ENCODE results near the gene BET1L. TPM values are rescaled to one million over a fixed set of nuclear protein-coding genes. Genes with fewer than 3 reads are reported as not detected.

BET1L gene
- total RNA-seq, 1 donor, result 16.2 TPM

DNA sequence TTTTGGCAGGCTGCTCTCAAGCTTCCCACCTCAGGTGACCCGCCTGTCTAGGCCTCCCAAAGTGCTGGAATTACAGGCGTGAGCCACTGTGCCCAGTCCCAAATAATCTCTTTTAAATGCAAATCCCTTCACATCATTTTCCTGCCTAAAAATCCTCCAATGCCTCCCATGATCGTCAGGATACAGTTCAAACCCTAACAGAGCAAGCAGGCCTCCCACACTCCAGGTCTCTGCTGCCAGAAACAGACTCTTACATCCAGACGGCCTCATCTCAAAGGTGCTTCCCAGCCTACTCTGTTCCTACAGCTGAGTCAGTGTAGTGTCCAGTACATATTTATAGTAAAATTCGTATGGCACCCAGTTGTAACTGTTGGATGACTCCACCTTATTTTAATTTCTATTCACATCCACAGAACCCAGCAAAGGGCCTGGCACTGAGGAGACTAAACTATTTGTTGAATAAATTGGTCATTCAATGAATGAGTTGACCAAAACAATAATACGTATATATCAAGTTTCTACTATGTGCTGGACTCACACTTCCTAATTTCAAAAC, 20.7 kb upstream of the BET1L start:
- H3K4me3 ChIP-seq (ENCODE audit: low read depth, low read length), result no peak overlapping the region
- DNase-seq (ENCODE audit: low read depth), result no peak
- TF ChIP-seq, protein P1, sequence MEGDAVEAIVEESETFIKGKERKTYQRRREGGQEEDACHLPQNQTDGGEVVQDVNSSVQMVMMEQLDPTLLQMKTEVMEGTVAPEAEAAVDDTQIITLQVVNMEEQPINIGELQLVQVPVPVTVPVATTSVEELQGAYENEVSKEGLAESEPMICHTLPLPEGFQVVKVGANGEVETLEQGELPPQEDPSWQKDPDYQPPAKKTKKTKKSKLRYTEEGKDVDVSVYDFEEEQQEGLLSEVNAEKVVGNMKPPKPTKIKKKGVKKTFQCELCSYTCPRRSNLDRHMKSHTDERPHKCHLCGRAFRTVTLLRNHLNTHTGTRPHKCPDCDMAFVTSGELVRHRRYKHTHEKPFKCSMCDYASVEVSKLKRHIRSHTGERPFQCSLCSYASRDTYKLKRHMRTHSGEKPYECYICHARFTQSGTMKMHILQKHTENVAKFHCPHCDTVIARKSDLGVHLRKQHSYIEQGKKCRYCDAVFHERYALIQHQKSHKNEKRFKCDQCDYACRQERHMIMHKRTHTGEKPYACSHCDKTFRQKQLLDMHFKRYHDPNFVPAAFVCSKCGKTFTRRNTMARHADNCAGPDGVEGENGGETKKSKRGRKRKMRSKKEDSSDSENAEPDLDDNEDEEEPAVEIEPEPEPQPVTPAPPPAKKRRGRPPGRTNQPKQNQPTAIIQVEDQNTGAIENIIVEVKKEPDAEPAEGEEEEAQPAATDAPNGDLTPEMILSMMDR (IDR thresholded peaks at IDR 0.05; ENCODE audit: insufficient read depth, low read length), result no peak

DNA sequence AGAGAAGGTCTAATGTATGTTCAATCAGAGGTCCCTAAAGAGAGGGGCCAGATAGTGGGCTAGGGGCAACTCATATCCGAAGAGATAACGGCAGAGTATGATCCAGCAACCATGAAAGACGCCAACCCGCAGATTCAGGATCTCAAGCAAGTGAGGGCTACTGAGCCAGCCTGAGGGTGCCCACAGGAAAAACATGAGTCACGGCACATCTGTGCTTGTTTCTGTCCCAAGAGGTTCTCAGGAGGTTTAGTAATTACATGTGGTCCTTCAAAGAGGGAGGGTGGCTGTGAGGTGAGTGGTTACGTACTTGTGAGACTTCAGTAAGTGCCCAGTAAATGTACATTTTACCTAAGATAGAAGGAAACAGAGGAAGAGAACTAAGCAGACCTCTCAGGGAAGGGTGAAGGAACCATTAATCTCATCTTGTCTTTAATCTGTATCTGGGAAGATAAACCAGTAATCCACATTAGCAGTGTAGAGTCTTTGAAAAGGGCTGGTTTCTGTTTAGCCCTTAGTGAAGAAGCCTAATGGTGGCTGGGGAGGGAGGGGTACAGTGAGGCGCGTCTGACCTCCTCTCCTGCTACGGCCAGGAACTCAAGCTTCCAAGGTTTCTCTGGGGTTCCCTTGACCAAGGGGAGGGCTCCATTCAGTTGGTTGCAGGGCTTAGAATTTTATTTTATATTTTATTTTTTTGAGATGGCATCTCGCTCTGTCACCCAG, 18.7 kb upstream of the BET1L start:
- no peak for DNase-seq (ENCODE audit: low read depth)
- TF ChIP-seq, protein P1 (IDR thresholded peaks at IDR 0.05; ENCODE audit: insufficient read depth, low read length), result no peak
- H3K4me3 ChIP-seq (ENCODE audit: low read depth, low read length), result no peak overlapping the region

DNA sequence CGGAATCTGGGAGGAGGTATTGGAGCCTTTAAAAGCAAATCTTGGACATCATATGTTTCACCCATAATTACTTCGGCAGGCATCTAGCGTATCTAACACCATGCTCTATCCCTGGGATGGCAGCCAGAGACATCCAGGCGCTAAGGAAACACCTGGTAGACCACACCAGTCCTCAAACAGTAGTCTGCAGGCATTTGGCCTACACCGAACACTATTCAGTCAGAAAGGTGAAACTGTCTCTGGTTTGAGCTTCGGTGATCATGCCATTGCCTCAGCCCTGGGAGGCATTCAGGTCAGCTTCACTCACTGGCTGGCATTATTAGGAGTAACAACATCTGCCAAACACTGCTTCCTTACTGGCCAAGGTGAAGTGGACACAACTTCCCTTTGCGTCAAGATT, 17.2 kb upstream of the BET1L start:
- no peak overlapping the region for H3K4me3 ChIP-seq (ENCODE audit: low read depth, low read length)
- TF ChIP-seq, protein P1 (IDR thresholded peaks at IDR 0.05; ENCODE audit: insufficient read depth, low read length), result no peak

DNA sequence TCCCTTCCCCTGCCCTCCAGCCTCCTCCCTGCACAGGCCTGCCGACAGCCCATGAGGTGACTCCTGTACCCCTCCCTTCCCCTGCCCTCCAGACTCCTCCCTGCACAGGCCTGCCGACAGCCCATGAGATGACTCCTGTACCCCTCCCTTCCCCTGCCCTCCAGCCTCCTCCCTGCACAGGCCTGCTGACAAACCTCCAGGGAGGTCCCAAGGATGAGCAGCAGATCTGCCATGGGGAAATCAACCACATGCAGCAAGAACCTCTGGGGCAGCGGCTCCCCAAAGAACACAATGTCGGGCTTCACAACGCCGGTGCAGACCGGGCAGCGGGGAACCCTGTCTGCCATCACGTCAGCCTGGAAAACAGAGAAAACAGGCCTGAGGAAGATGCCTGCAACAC, 16.7 kb upstream of the BET1L start:
- H3K4me3 ChIP-seq (ENCODE audit: low read depth, low read length), result no peak overlapping the region
- no peak for DNase-seq (ENCODE audit: low read depth)

More for the DNA sequence above, 17.2 kb upstream of the BET1L start:
- no peak for DNase-seq (ENCODE audit: low read depth)

DNA sequence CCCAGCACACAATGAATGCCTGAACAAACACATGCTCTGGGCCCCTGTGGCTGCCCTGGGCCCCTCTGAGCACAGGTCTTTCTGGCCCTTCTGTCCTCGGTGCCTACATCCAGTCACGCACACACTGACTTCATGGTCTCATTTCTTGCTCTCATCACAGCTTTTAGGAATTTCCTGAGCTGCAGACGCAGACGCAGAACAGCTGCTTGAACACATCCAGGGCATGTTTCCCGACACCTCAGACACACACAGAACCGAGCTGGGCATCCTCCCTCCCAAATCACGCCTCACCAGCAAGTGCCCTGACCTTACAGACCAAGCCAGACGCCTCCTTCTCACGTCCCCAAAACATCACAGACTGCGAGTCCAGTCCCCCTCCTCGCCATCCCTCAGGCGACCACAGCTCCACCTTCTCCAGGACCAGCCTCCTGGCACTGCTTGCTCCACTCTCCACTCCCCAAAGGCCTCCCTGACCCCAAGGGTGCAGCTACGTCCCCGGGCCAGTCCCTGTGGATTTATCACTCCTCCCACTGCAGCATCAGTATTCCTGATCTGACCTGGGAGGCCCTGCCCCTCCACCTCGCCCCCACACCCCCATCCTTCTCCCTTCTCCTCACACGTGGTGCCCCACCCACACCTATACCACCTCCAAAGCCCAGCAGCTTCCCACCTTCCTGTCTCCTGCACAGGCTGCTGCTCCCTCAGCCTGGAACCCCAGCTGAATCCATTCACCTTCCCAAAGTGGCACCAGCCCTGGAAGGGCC, 16.0 kb upstream of the BET1L start:
- TF ChIP-seq, protein P1 (IDR thresholded peaks at IDR 0.05; ENCODE audit: insufficient read depth, low read length), result no peak
- H3K4me3 ChIP-seq (ENCODE audit: low read depth, low read length), result no peak overlapping the region
- DNase-seq (ENCODE audit: low read depth), result no peak

More for the DNA sequence above, 16.7 kb upstream of the BET1L start:
- TF ChIP-seq, protein P1 (IDR thresholded peaks at IDR 0.05; ENCODE audit: insufficient read depth, low read length), result no peak

DNA sequence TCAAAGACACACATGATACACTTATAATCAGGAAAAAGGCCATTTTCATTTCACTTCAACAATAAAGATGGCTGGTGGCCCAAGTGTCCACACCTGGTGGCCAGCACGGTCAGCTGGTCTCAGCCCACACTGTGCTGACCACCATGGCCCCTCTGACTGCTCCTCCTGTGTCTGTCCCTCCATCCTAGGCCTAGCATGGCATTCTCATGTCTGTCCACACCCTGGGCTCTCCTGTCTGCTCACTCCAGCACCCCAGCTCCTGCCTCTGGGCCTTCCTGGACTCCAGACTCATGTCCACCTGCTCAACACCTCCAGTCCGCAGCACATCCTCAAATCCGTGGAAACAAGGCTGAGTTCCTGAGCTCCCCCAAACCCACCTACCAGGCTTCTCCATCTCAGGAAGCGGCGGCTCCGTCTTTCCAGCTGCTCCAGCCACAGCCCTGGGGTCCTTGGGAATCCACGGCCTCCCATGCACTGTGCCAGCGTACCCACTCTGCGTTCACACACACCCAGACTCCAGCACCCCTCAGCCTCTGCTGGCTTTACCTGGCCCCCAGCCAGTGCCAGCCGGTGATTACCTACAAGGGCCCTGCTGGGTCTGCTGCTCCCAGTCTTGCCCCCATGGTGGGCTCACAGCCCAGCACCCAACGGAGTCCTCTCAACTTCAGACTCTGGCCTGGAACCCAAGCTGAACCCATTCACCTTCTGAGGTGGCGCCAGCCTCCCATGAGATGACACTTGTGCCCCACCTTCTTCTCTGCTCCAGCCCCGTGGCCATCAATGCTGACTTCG, 15.0 kb upstream of the BET1L start:
- no peak for DNase-seq (ENCODE audit: low read depth)
- TF ChIP-seq, protein P1 (IDR thresholded peaks at IDR 0.05; ENCODE audit: insufficient read depth, low read length), result no peak
- H3K4me3 ChIP-seq (ENCODE audit: low read depth, low read length), result no peak overlapping the region
